Suprapubic skin (tissue), 4 donors: ENCODE data around the gene UBN2.

Source experiments
- EP300 ChIP-seq: sonication (generic); formaldehyde crosslinking; IDR thresholded peaks from one replicate; pipeline ENCODE4 v1.6.1; 2017; ENCODE audit warnings: antibody characterized with exemption
- POLR2A ChIP-seq, 2 donors: fragments of 450-650 bp; IDR thresholded peaks; one replicate each; pipeline ENCODE4 v1.6.1; 2017; ENCODE audit warnings: antibody characterized with exemption in 2 of 2, mild to moderate bottlenecking in 2 of 2, moderate library complexity in 2 of 2
- POLR2AphosphoS5 ChIP-seq, 3 donors: sonication (generic); formaldehyde crosslinking; IDR thresholded peaks; one replicate each; pipeline ENCODE4 v1.6.1; 2017; ENCODE audit warnings: antibody characterized with exemption in 3 of 3
- TF ChIP-seq, protein P1 (sequence below), 2 donors: fragments of 200-600 bp in 1 of 2; fragments of 450-650 bp in 1 of 2; sonication (generic) in 1 of 2; IDR thresholded peaks; one replicate each; pipeline ENCODE4 v1.5.1; 2016 to 2019; ENCODE audit warnings: antibody characterized with exemption in 2 of 2, mild to moderate bottlenecking in 1 of 2, moderate library complexity in 1 of 2

DNA sequence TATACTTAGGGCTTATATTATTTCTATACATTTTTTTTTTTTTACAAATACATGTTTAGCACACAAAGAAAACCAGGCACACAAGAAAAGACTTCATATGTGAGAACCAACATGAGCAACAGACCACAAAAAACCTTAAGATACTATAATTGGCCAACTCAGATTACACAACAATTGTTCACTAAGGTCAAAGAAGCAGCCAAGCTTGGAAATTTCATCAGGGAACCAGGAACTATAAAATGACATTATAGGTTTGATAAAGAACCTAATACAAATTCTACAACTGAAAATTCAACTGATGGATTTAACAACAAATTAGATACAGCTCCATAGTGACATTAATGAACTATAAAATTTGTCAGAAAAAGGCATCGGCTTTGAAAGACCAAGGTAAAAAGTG lies 124.3 kb downstream of the UBN2 start:
- no peak for TF ChIP-seq EP300
- TF ChIP-seq, protein P1, sequence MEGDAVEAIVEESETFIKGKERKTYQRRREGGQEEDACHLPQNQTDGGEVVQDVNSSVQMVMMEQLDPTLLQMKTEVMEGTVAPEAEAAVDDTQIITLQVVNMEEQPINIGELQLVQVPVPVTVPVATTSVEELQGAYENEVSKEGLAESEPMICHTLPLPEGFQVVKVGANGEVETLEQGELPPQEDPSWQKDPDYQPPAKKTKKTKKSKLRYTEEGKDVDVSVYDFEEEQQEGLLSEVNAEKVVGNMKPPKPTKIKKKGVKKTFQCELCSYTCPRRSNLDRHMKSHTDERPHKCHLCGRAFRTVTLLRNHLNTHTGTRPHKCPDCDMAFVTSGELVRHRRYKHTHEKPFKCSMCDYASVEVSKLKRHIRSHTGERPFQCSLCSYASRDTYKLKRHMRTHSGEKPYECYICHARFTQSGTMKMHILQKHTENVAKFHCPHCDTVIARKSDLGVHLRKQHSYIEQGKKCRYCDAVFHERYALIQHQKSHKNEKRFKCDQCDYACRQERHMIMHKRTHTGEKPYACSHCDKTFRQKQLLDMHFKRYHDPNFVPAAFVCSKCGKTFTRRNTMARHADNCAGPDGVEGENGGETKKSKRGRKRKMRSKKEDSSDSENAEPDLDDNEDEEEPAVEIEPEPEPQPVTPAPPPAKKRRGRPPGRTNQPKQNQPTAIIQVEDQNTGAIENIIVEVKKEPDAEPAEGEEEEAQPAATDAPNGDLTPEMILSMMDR (IDR thresholded peaks at IDR 0.05) = no peak
- no peak for TF ChIP-seq POLR2AphosphoS5 (IDR thresholded peaks at IDR 0.05)
- no peak for TF ChIP-seq POLR2A (IDR thresholded peaks at IDR 0.05)
